ENCODE data around the gene SYCN.
A peak's percentile ranks its signal among the peaks of the same experiment; 100 is the strongest.
"Not testable (repeated sequence)": the region's sequence is repeated elsewhere in the genome, so short reads cannot be mapped to it uniquely, and the experiment has no call there.

Gene SYCN

GRCh38 chr19:39246951-39247669 lies 43.0 kb upstream of the SYCN start:
- Histone ChIP-seq H2BK12ac (ENCODE audit: low read length) (no peak overlapping the region), H4K91ac (ENCODE audit: low read depth, low read length, poor library complexity) (no peak overlapping the region), H3K4ac (ENCODE audit: low read length) (no peak overlapping the region), H4K8ac (ENCODE audit: low read depth, low read length) (peak overlapping the region; percentile 17), H3K23ac (ENCODE audit: low read depth, low read length, poor library complexity) (peak overlapping the region; percentile 43), H2BK15ac (ENCODE audit: low read length) (peak overlapping the region; percentile 49), H3K27ac (replicated peaks; ENCODE audit: low read length) (no peak overlapping the region), H3K27me3 (ENCODE audit: control insufficient read depth in 3 of 3, insufficient read depth in 3 of 3, low read depth in 1 of 3, low read length in 3 of 3) (peaks cover 19 to 50% (median 38%) of the 10 kb centered on the region in 3 experiments), H3K18ac (ENCODE audit: low read length) (peak overlapping the region; percentile 85), H3K9ac (ENCODE audit: low read depth, low read length, poor library complexity) (no peak overlapping the region), H2AFZ (ENCODE audit: low read length) (peak overlapping the region; percentile 83), H2BK120ac (ENCODE audit: low read depth, low read length) (peak overlapping the region; percentile 47), H3K4me1 (ENCODE audit: control insufficient read depth in 2 of 2, insufficient read depth in 1 of 2, low read depth in 1 of 2, low read length in 2 of 2) (peaks cover 0 to 2% of the 10 kb centered on the region in 2 donors), H3K4me3 (ENCODE audit: low read length in 2 of 2) (peak overlapping the region in 1 of 2 donors; percentile 1), H3K14ac (ENCODE audit: low read length) (peak overlapping the region; percentile 71), H2BK5ac (ENCODE audit: low read length) (peak overlapping the region; percentile 66), H3K9me3 (replicated peaks in 1 of 2; ENCODE audit: control insufficient read depth in 2 of 2, insufficient read depth in 1 of 2, low read depth in 1 of 2, low read length in 2 of 2) (peaks cover 0 to 9% of the 10 kb centered on the region in 2 donors), H3K36me3 (replicated peaks in 1 of 2; ENCODE audit: control insufficient read depth in 2 of 2, insufficient read depth in 2 of 2, low read length in 2 of 2) (no peaks in the 10 kb centered on the region), H3K4me2 (ENCODE audit: insufficient read depth, low read length, poor library complexity, severe bottlenecking) (peak overlapping the region; percentile 33), H3K79me1 (ENCODE audit: low read depth, low read length) (no peaks in the 10 kb centered on the region), H2AK5ac (ENCODE audit: low read depth, low read length) (peak overlapping the region; percentile 63)
- no CpG with 5 or more reads among the region's 42 CpGs for WGBS, 2 donors (ENCODE audit: extremely low coverage in 2 of 2, insufficient read length in 2 of 2, insufficient replicate concordance in 1 of 2)
- no peak for DNase-seq (ENCODE audit: low spot score)

GRCh38 chr19:39245166-39245565 lies 41.1 kb upstream of the SYCN start:
- H3K27ac ChIP-seq (replicated peaks; ENCODE audit: low read length); H3K36me3 ChIP-seq (replicated peaks in 1 of 2; ENCODE audit: control insufficient read depth in 2 of 2, insufficient read depth in 2 of 2, low read length in 2 of 2); H2BK12ac ChIP-seq (ENCODE audit: low read length); H2AK5ac ChIP-seq (ENCODE audit: low read depth, low read length); H4K8ac ChIP-seq (ENCODE audit: low read depth, low read length); H3K79me1 ChIP-seq (ENCODE audit: low read depth, low read length); H3K9ac ChIP-seq (ENCODE audit: low read depth, low read length, poor library complexity); H3K4me1 ChIP-seq (ENCODE audit: control insufficient read depth in 2 of 2, insufficient read depth in 1 of 2, low read depth in 1 of 2, low read length in 2 of 2); H2AFZ ChIP-seq (ENCODE audit: low read length); H2BK5ac ChIP-seq (ENCODE audit: low read length); H3K4me3 ChIP-seq (ENCODE audit: low read length in 2 of 2); H3K18ac ChIP-seq (ENCODE audit: low read length); H4K91ac ChIP-seq (ENCODE audit: low read depth, low read length, poor library complexity); H3K23ac ChIP-seq (ENCODE audit: low read depth, low read length, poor library complexity); H3K4me2 ChIP-seq (ENCODE audit: insufficient read depth, low read length, poor library complexity, severe bottlenecking); H3K9me3 ChIP-seq (replicated peaks in 1 of 2; ENCODE audit: control insufficient read depth in 2 of 2, insufficient read depth in 1 of 2, low read depth in 1 of 2, low read length in 2 of 2); H3K14ac ChIP-seq (ENCODE audit: low read length); H2BK120ac ChIP-seq (ENCODE audit: low read depth, low read length); H2BK15ac ChIP-seq (ENCODE audit: low read length); H3K4ac ChIP-seq (ENCODE audit: low read length); DNase-seq (ENCODE audit: low spot score): not testable (repeated sequence)
- peaks cover 19 to 37% (median 33%) of the 10 kb centered on the region in 3 experiments for H3K27me3 ChIP-seq (ENCODE audit: control insufficient read depth in 3 of 3, insufficient read depth in 3 of 3, low read depth in 1 of 3, low read length in 3 of 3)
- WGBS, 2 donors (ENCODE audit: extremely low coverage in 2 of 2, insufficient read length in 2 of 2, insufficient replicate concordance in 1 of 2) = no CpG with 5 or more reads among the region's 1 CpG

GRCh38 chr19:39244410-39245100 lies 40.5 kb upstream of the SYCN start, which contains the start of gene IFNL3:
Gene IFNL3, minus strand, starts transcription at chr19:39245006. Its CDS starts 39 bp downstream, at chr19:39244967.
- not testable (repeated sequence) for H3K23ac ChIP-seq (ENCODE audit: low read depth, low read length, poor library complexity); H3K9ac ChIP-seq (ENCODE audit: low read depth, low read length, poor library complexity); H3K4me3 ChIP-seq (ENCODE audit: low read length in 2 of 2); H4K91ac ChIP-seq (ENCODE audit: low read depth, low read length, poor library complexity); H3K9me3 ChIP-seq (replicated peaks in 1 of 2; ENCODE audit: control insufficient read depth in 2 of 2, insufficient read depth in 1 of 2, low read depth in 1 of 2, low read length in 2 of 2); H2AK5ac ChIP-seq (ENCODE audit: low read depth, low read length); H4K8ac ChIP-seq (ENCODE audit: low read depth, low read length); H3K18ac ChIP-seq (ENCODE audit: low read length); H2BK5ac ChIP-seq (ENCODE audit: low read length); H3K27ac ChIP-seq (replicated peaks; ENCODE audit: low read length); H2BK120ac ChIP-seq (ENCODE audit: low read depth, low read length); H2BK12ac ChIP-seq (ENCODE audit: low read length); H3K4me1 ChIP-seq (ENCODE audit: control insufficient read depth in 2 of 2, insufficient read depth in 1 of 2, low read depth in 1 of 2, low read length in 2 of 2); H2AFZ ChIP-seq (ENCODE audit: low read length); H3K4ac ChIP-seq (ENCODE audit: low read length); H2BK15ac ChIP-seq (ENCODE audit: low read length); H3K14ac ChIP-seq (ENCODE audit: low read length); H3K4me2 ChIP-seq (ENCODE audit: insufficient read depth, low read length, poor library complexity, severe bottlenecking); H3K36me3 ChIP-seq (replicated peaks in 1 of 2; ENCODE audit: control insufficient read depth in 2 of 2, insufficient read depth in 2 of 2, low read length in 2 of 2); H3K79me1 ChIP-seq (ENCODE audit: low read depth, low read length); DNase-seq (ENCODE audit: low spot score)
- WGBS, 2 donors (ENCODE audit: extremely low coverage in 2 of 2, insufficient read length in 2 of 2, insufficient replicate concordance in 1 of 2) = no CpG with 5 or more reads among the region's 12 CpGs
- peaks cover 19 to 34% (median 28%) of the 10 kb centered on the region in 3 experiments for H3K27me3 ChIP-seq (ENCODE audit: control insufficient read depth in 3 of 3, insufficient read depth in 3 of 3, low read depth in 1 of 3, low read length in 3 of 3)

DNA sequence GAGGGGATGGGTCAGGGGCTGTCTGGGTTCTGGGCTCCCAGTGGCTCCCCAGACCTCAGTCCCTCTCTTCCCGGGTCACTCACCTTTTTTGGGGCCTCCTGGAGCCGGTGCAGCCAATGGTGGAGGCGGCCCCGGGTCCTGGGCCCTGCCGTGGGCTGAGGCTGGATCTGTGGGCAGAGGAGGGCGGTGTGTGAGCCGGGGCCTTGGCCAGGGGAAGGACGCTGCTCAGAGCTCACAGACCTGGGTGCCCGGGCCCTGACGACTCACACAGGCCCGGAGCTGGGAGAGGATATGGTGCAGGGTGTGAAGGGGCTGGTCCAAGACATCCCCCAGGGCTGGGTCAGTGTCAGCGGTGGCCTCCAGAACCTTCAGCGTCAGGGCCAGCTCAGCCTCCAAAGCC lies 39.7 kb upstream of the SYCN start:
- H2BK12ac ChIP-seq (ENCODE audit: low read length); H3K14ac ChIP-seq (ENCODE audit: low read length); H3K4me3 ChIP-seq (ENCODE audit: low read length in 2 of 2); H3K23ac ChIP-seq (ENCODE audit: low read depth, low read length, poor library complexity); H3K79me1 ChIP-seq (ENCODE audit: low read depth, low read length); H3K4me1 ChIP-seq (ENCODE audit: control insufficient read depth in 2 of 2, insufficient read depth in 1 of 2, low read depth in 1 of 2, low read length in 2 of 2); H2BK15ac ChIP-seq (ENCODE audit: low read length); H3K9me3 ChIP-seq (replicated peaks in 1 of 2; ENCODE audit: control insufficient read depth in 2 of 2, insufficient read depth in 1 of 2, low read depth in 1 of 2, low read length in 2 of 2); H4K91ac ChIP-seq (ENCODE audit: low read depth, low read length, poor library complexity); DNase-seq (ENCODE audit: low spot score); H3K4me2 ChIP-seq (ENCODE audit: insufficient read depth, low read length, poor library complexity, severe bottlenecking); H4K8ac ChIP-seq (ENCODE audit: low read depth, low read length); H2BK5ac ChIP-seq (ENCODE audit: low read length); H3K27ac ChIP-seq (replicated peaks; ENCODE audit: low read length); H3K36me3 ChIP-seq (replicated peaks in 1 of 2; ENCODE audit: control insufficient read depth in 2 of 2, insufficient read depth in 2 of 2, low read length in 2 of 2); H2BK120ac ChIP-seq (ENCODE audit: low read depth, low read length); H3K9ac ChIP-seq (ENCODE audit: low read depth, low read length, poor library complexity); H3K4ac ChIP-seq (ENCODE audit: low read length); H2AFZ ChIP-seq (ENCODE audit: low read length); H3K18ac ChIP-seq (ENCODE audit: low read length); H2AK5ac ChIP-seq (ENCODE audit: low read depth, low read length): not testable (repeated sequence)
- no CpG with 5 or more reads among the region's 13 CpGs for WGBS, 2 donors (ENCODE audit: extremely low coverage in 2 of 2, insufficient read length in 2 of 2, insufficient replicate concordance in 1 of 2)
- H3K27me3 ChIP-seq (ENCODE audit: control insufficient read depth in 3 of 3, insufficient read depth in 3 of 3, low read depth in 1 of 3, low read length in 3 of 3) = peaks cover 18 to 28% (median 20%) of the 10 kb centered on the region in 3 experiments
